ENCODE measurements around the gene COL18A1.
A peak's percentile ranks its signal among the peaks of the same experiment; 100 is the strongest.
"Not testable (repeated sequence)": the region's sequence is repeated elsewhere in the genome, so short reads cannot be mapped to it uniquely, and the experiment has no call there.

The COL18A1 gene

GRCh38 chr21:45364468-45365185 lies 40.3 kb upstream of the COL18A1 start:
- H3K9me3 Mint-ChIP-seq, result no peaks in the 10 kb centered on the region
- no peak overlapping the region for H3K4me3 Mint-ChIP-seq
- no peak overlapping the region for H3K27ac Mint-ChIP-seq
- no peaks in the 10 kb centered on the region for H3K36me3 Mint-ChIP-seq
- peaks cover 18% of the 10 kb centered on the region for H3K4me1 Mint-ChIP-seq
- peaks cover 2% of the 10 kb centered on the region for H3K27me3 Mint-ChIP-seq

GRCh38 chr21:45365186-45365607 lies 39.8 kb upstream of the COL18A1 start:
- Mint-ChIP-seq H3K36me3 (no peaks in the 10 kb centered on the region), H3K4me3 (no peak overlapping the region), H3K27ac (no peak overlapping the region), H3K9me3 (no peaks in the 10 kb centered on the region), H3K4me1 (peaks cover 23% of the 10 kb centered on the region), H3K27me3 (peaks cover 2% of the 10 kb centered on the region)

GRCh38 chr21:45365608-45366241 lies 39.2 kb upstream of the COL18A1 start:
- peaks cover 28% of the 10 kb centered on the region for H3K4me1 Mint-ChIP-seq
- H3K4me3 Mint-ChIP-seq, result no peak overlapping the region
- H3K36me3 Mint-ChIP-seq, result no peaks in the 10 kb centered on the region
- no peaks in the 10 kb centered on the region for H3K9me3 Mint-ChIP-seq
- peaks cover 2% of the 10 kb centered on the region for H3K27me3 Mint-ChIP-seq
- no peak overlapping the region for H3K27ac Mint-ChIP-seq

GRCh38 chr21:45366476-45366875 lies 38.5 kb upstream of the COL18A1 start:
- Mint-ChIP-seq H3K9me3 (no peaks in the 10 kb centered on the region), H3K36me3 (no peaks in the 10 kb centered on the region), H3K27ac (peak overlapping the region; percentile 68), H3K4me1 (peaks cover 33% of the 10 kb centered on the region), H3K4me3 (no peak overlapping the region), H3K27me3 (peaks cover 2% of the 10 kb centered on the region)

GRCh38 chr21:45366931-45367401 lies 38.0 kb upstream of the COL18A1 start:
- Mint-ChIP-seq H3K9me3 (no peaks in the 10 kb centered on the region), H3K4me3 (no peak overlapping the region), H3K4me1 (peaks cover 33% of the 10 kb centered on the region), H3K36me3 (no peaks in the 10 kb centered on the region), H3K27ac (no peak overlapping the region), H3K27me3 (peaks cover 2% of the 10 kb centered on the region)

- Mint-ChIP-seq H3K4me1 (peaks cover 33% of the 10 kb centered on the region), H3K36me3 (no peaks in the 10 kb centered on the region), H3K4me3 (peak overlapping the region; percentile 11), H3K27me3 (peaks cover 2% of the 10 kb centered on the region), H3K27ac (peak overlapping the region; percentile 26), H3K9me3 (no peaks in the 10 kb centered on the region)
Observed at GRCh38 chr21:45367402-45368351, 37.3 kb upstream of the COL18A1 start.

GRCh38 chr21:45369018-45369417 lies 35.9 kb upstream of the COL18A1 start:
- peaks cover 29% of the 10 kb centered on the region for H3K4me1 Mint-ChIP-seq
- H3K36me3 Mint-ChIP-seq, H3K27me3 Mint-ChIP-seq, H3K9me3 Mint-ChIP-seq, H3K4me3 Mint-ChIP-seq, H3K27ac Mint-ChIP-seq: not testable (repeated sequence)

GRCh38 chr21:45370575-45370974 lies 34.4 kb upstream of the COL18A1 start:
- Mint-ChIP-seq H3K36me3 (no peaks in the 10 kb centered on the region), H3K4me3 (no peak overlapping the region), H3K27me3 (no peaks in the 10 kb centered on the region), H3K9me3 (no peaks in the 10 kb centered on the region), H3K4me1 (peaks cover 26% of the 10 kb centered on the region), H3K27ac (peak overlapping the region; percentile 59)

- no peaks in the 10 kb centered on the region for H3K27me3 Mint-ChIP-seq
- peaks cover 26% of the 10 kb centered on the region for H3K4me1 Mint-ChIP-seq
- no peaks in the 10 kb centered on the region for H3K36me3 Mint-ChIP-seq
- H3K9me3 Mint-ChIP-seq, result no peaks in the 10 kb centered on the region
- peak overlapping the region; percentile 77 for H3K27ac Mint-ChIP-seq
- no peak overlapping the region for H3K4me3 Mint-ChIP-seq
Observed at GRCh38 chr21:45371081-45371480, 33.9 kb upstream of the COL18A1 start.

- no peaks in the 10 kb centered on the region for H3K36me3 Mint-ChIP-seq
- H3K4me1 Mint-ChIP-seq, result peaks cover 26% of the 10 kb centered on the region
- no peak overlapping the region for H3K4me3 Mint-ChIP-seq
- H3K27me3 Mint-ChIP-seq, result no peaks in the 10 kb centered on the region
- no peaks in the 10 kb centered on the region for H3K9me3 Mint-ChIP-seq
- peak overlapping the region; percentile 77 for H3K27ac Mint-ChIP-seq
Observed at GRCh38 chr21:45371655-45372054, 33.3 kb upstream of the COL18A1 start.

GRCh38 chr21:45372732-45373355 lies 32.1 kb upstream of the COL18A1 start:
- peaks cover 23% of the 10 kb centered on the region for H3K4me1 Mint-ChIP-seq
- H3K27ac Mint-ChIP-seq, result peak overlapping the region; percentile 11
- no peaks in the 10 kb centered on the region for H3K27me3 Mint-ChIP-seq
- no peak overlapping the region for H3K4me3 Mint-ChIP-seq
- H3K9me3 Mint-ChIP-seq, result no peaks in the 10 kb centered on the region
- H3K36me3 Mint-ChIP-seq, result no peaks in the 10 kb centered on the region

- H3K9me3 Mint-ChIP-seq, result no peaks in the 10 kb centered on the region
- no peak overlapping the region for H3K27ac Mint-ChIP-seq
- peaks cover 2% of the 10 kb centered on the region for H3K27me3 Mint-ChIP-seq
- H3K36me3 Mint-ChIP-seq, result no peaks in the 10 kb centered on the region
- H3K4me3 Mint-ChIP-seq, result no peak overlapping the region
- H3K4me1 Mint-ChIP-seq, result peaks cover 17% of the 10 kb centered on the region
Observed at GRCh38 chr21:45373991-45374816, 30.8 kb upstream of the COL18A1 start.

- Mint-ChIP-seq H3K27ac (no peak overlapping the region), H3K4me1 (peaks cover 13% of the 10 kb centered on the region), H3K9me3 (no peaks in the 10 kb centered on the region), H3K4me3 (no peak overlapping the region), H3K27me3 (peaks cover 2% of the 10 kb centered on the region), H3K36me3 (no peaks in the 10 kb centered on the region)
Observed at GRCh38 chr21:45374826-45375455, 30.0 kb upstream of the COL18A1 start.
